Smooth muscle cell (in vitro differentiated cells): ENCODE results near the gene RYR2. TPM values are rescaled to one million over a fixed set of nuclear protein-coding genes. Genes with fewer than 3 reads are reported as not detected.
A peak's percentile ranks its signal among the peaks of the same experiment; 100 is the strongest.

Source experiments
- DNase-seq: peaks from one replicate; lab custom pipeline; 2025; ENCODE audit not compliant: unreplicated experiment; lab: John Stamatoyannopoulos, UW
- H2AFZ ChIP-seq: fragments of 200-600 bp; sonication (generic); 2 replicates; pipeline ENCODE4 v1.6.0; 2016; ENCODE audit warnings: antibody characterized with exemption, low read depth, mild to moderate bottlenecking
- H3F3A ChIP-seq: fragments of 200-600 bp; sonication (generic); 2 replicates; pipeline ENCODE4 v1.6.0; 2017; ENCODE audit warnings: antibody characterized with exemption, low read depth
- H3K27ac ChIP-seq: fragments of 200-600 bp; sonication (generic); 2 replicates; pipeline ENCODE4 v1.5.1; 2016; ENCODE audit warnings: low read depth, mild to moderate bottlenecking
- H3K27me3 ChIP-seq: fragments of 200-600 bp; sonication (generic); 2 replicates; pipeline ENCODE4 v1.6.1; 2016; ENCODE audit warnings: low read depth, mild to moderate bottlenecking
- H3K36me3 ChIP-seq: fragments of 200-600 bp; sonication (generic); 2 replicates; pipeline ENCODE4 v1.5.1; 2016; ENCODE audit warnings: low read depth
- H3K4me1 ChIP-seq: fragments of 200-600 bp; sonication (generic); 2 replicates; pipeline ENCODE4 v1.5.1; 2016; ENCODE audit warnings: low read depth
- H3K4me2 ChIP-seq: fragments of 200-600 bp; sonication (generic); 2 replicates; pipeline ENCODE4 v1.6.0; 2016; ENCODE audit warnings: mild to moderate bottlenecking
- H3K4me3 ChIP-seq: fragments of 200-600 bp; sonication (generic); 2 replicates; pipeline ENCODE4 v1.5.1; 2016; ENCODE audit warnings: mild to moderate bottlenecking
- H3K79me2 ChIP-seq: fragments of 200-600 bp; sonication (generic); 2 replicates; pipeline ENCODE4 v1.6.0; 2016; ENCODE audit warnings: low read depth, mild to moderate bottlenecking
- H3K9ac ChIP-seq: fragments of 200-600 bp; sonication (generic); 2 replicates; pipeline ENCODE4 v1.6.0; 2016; ENCODE audit warnings: low read depth
- H3K9me3 ChIP-seq: fragments of 200-600 bp; sonication (generic); replicated peaks from 2 replicates; pipeline ENCODE4 v1.5.1; 2016; ENCODE audit warnings: low read depth
- H4K20me1 ChIP-seq: fragments of 200-600 bp; sonication (generic); 2 replicates; pipeline ENCODE4 v1.6.0; 2016; ENCODE audit warnings: low read depth
- CTCF ChIP-seq: fragments of 200-600 bp; sonication (generic); IDR thresholded peaks from 2 replicates; pipeline ENCODE4 v1.5.1; 2017; ENCODE audit warnings: borderline replicate concordance, mild to moderate bottlenecking, antibody characterized with exemption; ENCODE audit not compliant: insufficient read depth, poor library complexity, severe bottlenecking
- WGBS: methylation state at CpG from one replicate; pipeline ENCODE4 v1.1.7; 2016; ENCODE audit warnings: low lambda C conversion rate; 5-methylcytosine and 5-hydroxymethylcytosine counted together
- polyA plus RNA-seq: library from polyadenylated mRNA; unstranded; fragments of >200 nt; fragmentation: Nextera tagmentation; extraction: Ambion mirVana; gene quantifications from 2 replicates; pipeline ENCODE4 v1.2.1, GENCODE V29; 2016
- total RNA-seq: library from RNA; depleted of rRNA; stranded (reverse); fragments of >200 nt; gene quantifications from 2 replicates; pipeline ENCODE4 v1.2.3, GENCODE V29; 2014

RYR2 gene
- total and polyA plus RNA-seq, 2 experiments from 2014 or later: 0.09 TPM; not detected in 1

GRCh38 chr1:237712082-237712481 is 670.1 kb downstream of the RYR2 start:
- 79% methylated on average over 6 of the region's 6 CpGs for WGBS
- Histone ChIP-seq H3K27me3 (no peaks in the 10 kb centered on the region), H3K9ac (no peak overlapping the region), H3K27ac (no peak overlapping the region), H3K4me2 (no peak overlapping the region), H3K4me3 (no peak overlapping the region), H4K20me1 (no peaks in the 10 kb centered on the region), H3F3A (no peaks in the 10 kb centered on the region), H3K36me3 (no peaks in the 10 kb centered on the region), H3K79me2 (no peaks in the 10 kb centered on the region), H3K4me1 (no peaks in the 10 kb centered on the region), H3K9me3 (no peaks in the 10 kb centered on the region), H2AFZ (no peak overlapping the region)
- DNase-seq: no peak
- no peak for TF ChIP-seq CTCF

- Histone ChIP-seq H3K4me1 (no peaks in the 10 kb centered on the region), H3K36me3 (no peaks in the 10 kb centered on the region), H3K4me3 (no peak overlapping the region), H3F3A (no peaks in the 10 kb centered on the region), H3K4me2 (no peak overlapping the region), H3K27ac (no peak overlapping the region), H3K9me3 (no peaks in the 10 kb centered on the region), H4K20me1 (no peaks in the 10 kb centered on the region), H3K9ac (no peak overlapping the region), H2AFZ (no peak overlapping the region), H3K27me3 (no peaks in the 10 kb centered on the region), H3K79me2 (no peaks in the 10 kb centered on the region)
- no peak for DNase-seq
- WGBS: 92% methylated on average over 5 of the region's 5 CpGs
- TF ChIP-seq CTCF: no peak
Observed at GRCh38 chr1:237712586-237713157, 670.7 kb downstream of the RYR2 start.

- no peak for TF ChIP-seq CTCF
- Histone ChIP-seq H3K4me2 (peak overlapping the region; percentile 23), H3K9me3 (no peaks in the 10 kb centered on the region), H3K27me3 (no peaks in the 10 kb centered on the region), H3K36me3 (no peaks in the 10 kb centered on the region), H3K4me1 (no peaks in the 10 kb centered on the region), H2AFZ (peak overlapping the region; percentile 52), H3K27ac (no peak overlapping the region), H4K20me1 (no peaks in the 10 kb centered on the region), H3K4me3 (no peak overlapping the region), H3F3A (no peaks in the 10 kb centered on the region), H3K9ac (no peak overlapping the region), H3K79me2 (no peaks in the 10 kb centered on the region)
- DNase-seq: no peak
- 24% methylated on average over 1 of the region's 1 CpG for WGBS
Observed at GRCh38 chr1:237713916-237714315, 671.9 kb downstream of the RYR2 start.

GRCh38 chr1:237717106-237717505 is 675.1 kb downstream of the RYR2 start:
- Histone ChIP-seq H4K20me1 (no peaks in the 10 kb centered on the region), H2AFZ (no peak overlapping the region), H3K4me1 (no peaks in the 10 kb centered on the region), H3K4me2 (no peak overlapping the region), H3K9me3 (no peaks in the 10 kb centered on the region), H3K4me3 (no peak overlapping the region), H3K9ac (no peak overlapping the region), H3K27ac (no peak overlapping the region), H3F3A (no peaks in the 10 kb centered on the region), H3K27me3 (no peaks in the 10 kb centered on the region), H3K36me3 (no peaks in the 10 kb centered on the region), H3K79me2 (no peaks in the 10 kb centered on the region)
- WGBS: 96% methylated on average over 5 of the region's 5 CpGs
- no peak for DNase-seq
- no peak for TF ChIP-seq CTCF
